ENCODE measurements around the gene MPDZ.

GRCh38 chr9:13166996-13167395 lies 112.5 kb downstream of the MPDZ start:
- no peak for TF ChIP-seq POLR2A (IDR thresholded peaks at IDR 0.05; ENCODE audit: low read depth, low read length)
- TF ChIP-seq POLR2AphosphoS5 (IDR thresholded peaks at IDR 0.05; ENCODE audit: low read depth, low read length): no peak
- TF ChIP-seq SPI1 (IDR thresholded peaks at IDR 0.05; ENCODE audit: low read depth, low read length): no peak
- TF ChIP-seq TAF1 (IDR thresholded peaks at IDR 0.05; ENCODE audit: low read depth, low read length): no peak
- TF ChIP-seq PAX5 (IDR thresholded peaks at IDR 0.05; ENCODE audit: insufficient read depth, low read length, severe bottlenecking): no peak
